GM03348 (cell line): ENCODE measurements around the gene EFTUD2.

Experiments
- DNase-seq: peaks from one replicate; pipeline ENCODE4 v3.0.0; 2012; ENCODE audit warnings: low spot score

The EFTUD2 gene

GRCh38 chr17:44925731-44926697, 26.8 kb upstream of the EFTUD2 start:
- no peak for DNase-seq

- DNase-seq, result no peak
Measured at GRCh38 chr17:44924107-44924544, 24.9 kb upstream of the EFTUD2 start.

GRCh38 chr17:44922746-44923470, 23.7 kb upstream of the EFTUD2 start:
- no peak for DNase-seq

GRCh38 chr17:44922136-44922535, 22.9 kb upstream of the EFTUD2 start:
- DNase-seq, result no peak

GRCh38 chr17:44921122-44921882, 22.1 kb upstream of the EFTUD2 start:
- DNase-seq, result peak; percentile 38

- DNase-seq, result no peak
Measured at GRCh38 chr17:44920565-44920940, 21.3 kb upstream of the EFTUD2 start.

GRCh38 chr17:44919885-44920564, 20.8 kb upstream of the EFTUD2 start:
- DNase-seq, result peak; percentile 90

GRCh38 chr17:44919411-44919810, 20.2 kb upstream of the EFTUD2 start:
- no peak for DNase-seq

- DNase-seq, result no peak
Measured at GRCh38 chr17:44918006-44918405, 18.8 kb upstream of the EFTUD2 start.

- no peak for DNase-seq
Measured at GRCh38 chr17:44917456-44917855, 18.2 kb upstream of the EFTUD2 start.

GRCh38 chr17:44916781-44917241, 17.6 kb upstream of the EFTUD2 start:
- DNase-seq, result peak; percentile 75

GRCh38 chr17:44915862-44916780, 16.9 kb upstream of the EFTUD2 start:
- DNase-seq, result peak; percentile 38

- no peak for DNase-seq
Measured at GRCh38 chr17:44915321-44915726, 16.1 kb upstream of the EFTUD2 start, which contains the start of gene GFAP. Gene GFAP (minus strand): TSS chr17:44915500. CDS start chr17:44915486, 14 bp downstream.

GRCh38 chr17:44914698-44915271, 15.5 kb upstream of the EFTUD2 start:
- DNase-seq, result no peak

GRCh38 chr17:44914148-44914547, 14.9 kb upstream of the EFTUD2 start:
- no peak for DNase-seq

GRCh38 chr17:44913676-44914075, 14.4 kb upstream of the EFTUD2 start:
- no peak for DNase-seq

GRCh38 chr17:44912763-44913544, 13.7 kb upstream of the EFTUD2 start:
- DNase-seq, result no peak

- peak; percentile 54 for DNase-seq
Measured at GRCh38 chr17:44911133-44912001, 12.1 kb upstream of the EFTUD2 start.
